Measurements from ENCODE around the gene PAMR1.
"Not testable (repeated sequence)": the region's sequence is repeated elsewhere in the genome, so short reads cannot be mapped to it uniquely, and the experiment has no call there.

Gene PAMR1

GRCh38 chr11:35543481-35543880 is 18.1 kb upstream of the PAMR1 start:
- no peak for DNase-seq

DNA sequence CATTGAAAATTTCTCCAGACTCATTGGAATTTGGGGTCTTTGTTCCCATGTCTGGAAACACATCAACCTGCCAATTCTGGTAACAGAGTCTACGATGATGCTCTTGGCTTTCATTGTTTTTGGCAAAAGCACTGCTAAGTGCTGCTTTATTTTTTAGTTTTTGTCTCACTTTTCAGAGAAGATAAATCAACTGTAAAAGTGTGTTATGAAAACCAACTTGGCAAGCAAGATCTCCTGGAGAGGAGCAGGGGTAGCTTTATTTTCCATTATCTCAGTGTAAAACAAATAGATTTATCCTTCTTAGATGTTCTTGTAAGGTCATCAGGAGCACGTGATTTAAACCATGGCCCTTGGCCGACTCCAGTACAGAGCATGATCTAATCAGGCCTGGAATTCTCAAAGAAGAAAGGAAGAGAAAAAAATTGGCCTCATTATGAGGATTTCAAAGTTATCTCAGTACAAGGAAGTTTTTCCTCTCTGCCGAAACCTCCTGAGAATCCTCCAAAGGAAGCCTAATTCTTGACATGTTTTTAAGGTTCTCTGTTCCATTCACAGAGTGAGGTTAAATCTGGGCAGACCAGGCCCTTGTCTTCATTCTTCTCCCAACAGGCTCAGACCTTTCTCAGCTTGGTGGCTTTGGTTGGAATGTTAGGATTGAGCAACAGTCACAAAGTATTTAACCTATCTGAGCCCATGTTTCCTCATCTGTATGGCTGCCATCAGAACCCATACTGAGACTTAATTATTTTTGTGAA is 16.4 kb upstream of the PAMR1 start:
- no peak for DNase-seq

DNA sequence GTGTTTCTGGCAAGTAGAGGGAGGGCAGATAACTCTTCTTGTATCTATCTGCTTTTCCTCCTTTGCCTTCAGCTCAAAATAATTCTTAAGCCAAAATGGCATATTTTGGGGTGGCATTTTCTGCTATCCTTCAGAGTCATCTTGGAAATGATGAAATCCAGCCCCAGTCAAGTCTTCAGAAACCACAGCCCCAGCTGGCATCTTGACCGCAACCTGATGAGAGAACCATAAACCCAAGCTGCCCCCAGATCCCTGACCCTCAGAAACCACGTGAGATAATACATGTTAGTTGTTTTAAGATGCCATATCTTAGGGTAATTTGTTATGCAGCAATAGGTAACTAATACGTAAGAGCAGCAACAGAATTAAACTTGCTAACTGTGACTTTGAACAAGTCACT is 15.1 kb upstream of the PAMR1 start:
- DNase-seq = no peak

DNA sequence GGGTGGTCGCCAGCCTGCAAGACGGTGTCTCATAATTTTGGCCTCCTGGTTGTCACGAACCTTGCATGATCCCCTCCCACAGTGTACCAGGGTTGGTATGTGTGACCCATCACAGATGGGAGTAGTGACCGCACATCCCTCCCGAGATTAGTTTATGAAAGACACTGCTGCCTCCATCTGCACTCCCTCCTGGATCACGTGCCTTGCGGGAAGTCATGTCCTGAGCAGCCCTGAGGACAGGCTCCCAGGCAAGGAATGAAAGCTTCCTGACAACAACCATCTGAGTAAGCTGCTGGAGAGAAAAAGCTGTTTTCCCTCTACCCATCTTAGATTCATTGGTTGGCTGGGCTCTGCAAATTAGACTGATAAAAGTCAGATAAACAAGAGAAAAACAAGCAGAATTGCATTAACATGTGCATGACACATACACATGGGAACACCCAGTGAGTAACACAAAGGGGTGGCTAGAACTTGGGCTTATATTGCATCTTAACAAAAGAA is 14.4 kb upstream of the PAMR1 start:
- DNase-seq = no peak

DNA sequence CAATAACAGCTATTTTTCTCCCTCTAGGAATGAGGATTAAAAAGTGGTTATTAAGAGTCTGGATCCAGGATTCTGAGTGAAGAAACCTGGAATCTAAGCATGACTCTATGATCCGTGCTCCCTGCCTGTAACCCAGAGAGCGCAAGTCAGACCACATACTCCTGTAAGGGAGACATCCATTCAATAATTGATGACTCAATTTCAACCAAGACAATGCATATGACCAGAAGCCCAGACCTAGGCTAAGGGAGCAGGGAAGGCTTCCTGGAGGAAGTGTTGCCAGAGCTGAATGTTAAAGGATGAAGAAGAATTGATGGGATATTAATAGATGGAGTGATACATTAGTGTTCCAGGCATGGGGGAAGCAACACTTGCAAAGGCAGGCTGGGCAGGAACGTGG is 13.8 kb upstream of the PAMR1 start:
- no peak for DNase-seq

DNA sequence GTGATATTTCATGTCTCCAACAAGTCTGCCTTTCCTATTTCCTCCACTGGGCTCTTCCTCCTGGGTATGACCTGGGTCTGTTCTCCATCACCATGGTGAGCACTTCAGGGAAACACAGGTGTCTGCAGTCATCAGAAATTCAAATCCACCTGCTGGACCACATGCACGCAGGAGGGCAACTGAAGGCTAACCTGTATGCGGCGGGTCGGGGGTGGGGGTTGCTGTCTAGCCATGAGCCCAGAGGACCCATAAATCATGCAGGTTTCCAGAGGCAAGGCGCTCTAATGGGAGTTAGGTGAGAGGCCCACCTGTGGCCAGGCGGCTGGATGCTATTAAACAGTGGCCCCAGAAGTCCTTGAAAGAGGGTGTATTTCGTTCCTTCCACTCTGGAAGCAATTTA is 11.1 kb upstream of the PAMR1 start:
- DNase-seq = peak; percentile 77 to 85

- DNase-seq = no peak
Observed at GRCh38 chr11:35531246-35531645, 5.8 kb upstream of the PAMR1 start.

- no peak for DNase-seq
Observed at GRCh38 chr11:35529971-35530495, 4.6 kb upstream of the PAMR1 start.

- peak in 1 of 2 experiments; percentile 15 for DNase-seq
Observed at GRCh38 chr11:35526370-35526792, 965 bp upstream of the PAMR1 start.

DNA sequence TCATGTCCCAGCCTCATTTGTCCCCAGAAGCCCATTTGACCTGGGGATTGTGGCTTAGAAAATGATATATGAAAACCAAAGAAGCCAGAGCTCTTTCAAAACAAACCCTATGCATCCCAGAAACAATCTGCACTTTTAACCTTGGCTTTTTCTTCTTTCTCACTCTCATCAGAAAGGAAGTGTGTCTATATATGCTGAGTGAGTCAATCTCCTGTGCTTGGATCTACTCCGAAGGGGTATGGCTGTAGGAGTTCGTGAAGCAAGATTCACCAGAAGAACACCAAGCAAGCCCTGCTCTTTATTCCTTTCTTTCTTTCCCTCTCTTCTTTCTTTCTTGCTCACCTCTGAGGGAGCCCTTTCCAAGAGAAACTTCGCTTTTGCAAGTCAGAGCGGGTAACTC is 636 bp downstream of the PAMR1 start:
- no peak for DNase-seq

GRCh38 chr11:35523861-35524260 is 1.6 kb downstream of the PAMR1 start:
- DNase-seq = no peak

DNA sequence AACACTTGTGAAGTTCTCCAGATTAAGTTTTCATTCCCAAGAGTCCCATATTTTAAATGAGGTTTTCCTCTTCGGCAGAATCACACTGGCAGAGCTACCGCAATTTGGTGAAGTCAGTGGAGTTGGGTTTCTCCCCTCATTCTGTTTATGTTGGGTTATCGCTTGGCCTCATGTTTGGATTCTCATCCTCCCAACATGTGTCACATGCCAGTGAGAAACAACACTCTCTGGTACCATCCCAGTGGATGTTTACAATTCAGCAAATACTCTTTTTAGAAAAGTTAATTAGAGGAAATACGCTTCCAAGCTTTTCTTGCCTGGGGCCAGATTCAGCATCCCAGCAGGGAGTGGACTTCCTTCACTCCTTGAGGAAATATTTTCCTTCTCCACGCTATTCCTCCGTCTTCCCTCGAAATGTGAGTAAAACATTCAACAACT is 2.1 kb downstream of the PAMR1 start:
- DNase-seq = no peak

DNA sequence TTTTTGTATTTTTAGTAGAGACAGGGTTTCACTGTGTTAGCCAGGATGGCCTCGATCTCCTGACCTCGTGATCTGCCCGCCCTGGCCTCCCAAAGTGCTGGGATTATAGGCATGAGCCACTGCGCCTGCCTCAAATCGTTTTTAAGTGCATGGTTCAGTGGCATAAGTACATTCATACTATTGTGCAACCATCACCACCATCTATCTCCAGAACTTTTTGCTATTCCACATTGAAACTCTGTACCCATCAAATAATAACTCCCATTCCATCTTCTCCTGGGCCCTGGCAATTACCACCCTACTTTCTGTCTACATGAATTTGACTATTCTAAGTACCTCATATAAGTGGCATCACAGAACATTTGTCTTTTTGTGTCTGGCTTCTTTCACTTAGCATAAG is 3.3 kb downstream of the PAMR1 start:
- DNase-seq = not testable (repeated sequence)

DNA sequence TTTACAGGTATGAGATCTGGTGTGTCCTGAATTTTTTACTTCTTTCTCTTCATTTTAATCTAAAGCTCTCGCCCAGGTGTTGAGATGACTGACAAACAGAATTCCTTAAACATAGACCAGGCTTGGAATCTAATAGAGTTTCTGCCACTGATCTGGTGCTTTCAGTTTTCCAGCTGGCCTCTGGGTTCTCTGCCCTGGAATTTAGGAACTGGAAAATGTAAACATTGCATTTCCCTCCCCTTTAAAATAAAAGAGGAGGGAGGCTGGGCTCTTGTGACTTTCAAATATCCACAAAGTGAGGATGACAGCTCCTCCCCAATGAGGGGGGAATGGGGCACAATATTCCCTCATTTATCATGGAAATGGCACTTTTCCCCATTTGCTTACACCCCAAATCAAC is 5.0 kb downstream of the PAMR1 start:
- DNase-seq = no peak

DNA sequence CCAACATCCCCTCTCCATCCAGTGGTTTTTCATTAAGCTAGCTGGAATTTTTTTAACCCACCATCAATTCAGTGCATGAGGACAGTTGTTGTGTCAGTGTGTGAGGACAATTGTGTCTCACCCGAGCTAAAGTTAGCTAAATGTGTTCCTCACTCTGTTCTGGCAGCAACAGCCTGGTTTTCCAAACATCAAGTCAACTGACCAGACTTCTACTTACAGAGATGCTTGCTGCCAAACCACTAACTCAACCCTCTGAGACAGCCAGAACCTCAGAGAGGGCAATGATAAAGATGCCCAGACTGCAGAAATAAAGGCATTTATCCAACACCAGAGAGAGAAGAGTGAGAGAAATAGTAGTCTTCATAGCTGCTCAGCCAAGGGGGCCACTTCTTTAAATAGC is 6.7 kb downstream of the PAMR1 start:
- no peak for DNase-seq

GRCh38 chr11:35517481-35517880 is 7.9 kb downstream of the PAMR1 start:
- DNase-seq = no peak

DNA sequence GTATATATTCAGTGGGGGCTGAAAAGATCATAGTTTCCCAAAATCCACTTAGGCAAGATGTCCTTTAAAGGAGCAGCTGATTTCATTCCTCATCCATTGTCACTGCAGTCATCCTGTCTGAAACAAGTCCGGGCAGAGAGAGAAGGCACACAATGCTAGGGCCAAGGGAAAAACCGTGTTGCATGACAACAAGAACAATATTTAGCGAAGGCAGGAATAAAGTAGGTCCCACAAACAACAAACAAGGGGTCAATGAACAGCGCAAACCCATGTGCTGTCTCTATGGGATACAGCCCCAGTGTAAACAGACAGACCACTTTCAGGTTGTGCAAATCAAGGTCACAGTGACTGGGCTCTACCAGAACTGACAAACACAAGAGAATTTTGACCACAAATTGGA is 9.0 kb downstream of the PAMR1 start:
- no peak for DNase-seq

DNA sequence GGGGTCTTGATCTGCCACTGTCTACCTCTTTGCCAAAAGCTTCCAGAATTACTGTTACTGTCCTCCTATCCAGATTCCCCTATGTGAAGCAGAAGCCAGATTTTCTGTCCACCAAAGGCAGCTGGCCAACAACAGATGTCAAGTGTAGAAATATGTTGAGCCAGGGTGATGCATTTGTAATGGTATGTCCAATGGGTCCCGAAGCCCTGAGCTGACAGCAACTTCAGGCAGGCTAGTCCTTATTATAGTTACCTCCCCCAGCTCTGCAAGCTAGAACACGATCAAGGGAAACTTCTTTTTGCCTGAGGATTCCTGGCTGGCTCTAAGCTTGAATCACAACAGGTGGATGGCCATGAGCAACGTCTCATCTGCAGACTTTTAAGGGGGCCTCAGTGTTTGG is 10.2 kb downstream of the PAMR1 start:
- no peak for DNase-seq

DNA sequence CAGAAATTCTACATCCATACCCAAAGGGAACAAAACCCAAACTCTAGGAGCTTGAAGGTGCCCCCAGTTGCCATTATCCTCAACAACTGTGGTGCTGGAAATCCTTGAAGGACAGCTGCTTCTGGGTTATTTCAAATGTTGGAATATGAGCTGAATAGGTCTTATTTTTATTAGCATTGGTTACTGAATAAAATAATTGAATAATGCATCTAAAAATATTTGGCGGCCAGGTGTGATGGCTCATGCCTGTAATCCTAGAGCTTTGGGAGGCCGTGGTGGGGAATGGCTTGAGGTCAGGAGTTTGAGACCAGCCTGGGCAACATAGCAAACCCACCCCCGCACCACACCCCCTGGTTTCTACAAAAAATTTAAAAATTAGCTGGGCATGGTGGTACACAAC is 10.9 kb downstream of the PAMR1 start:
- no peak for DNase-seq

GRCh38 chr11:35511666-35512065 is 13.8 kb downstream of the PAMR1 start:
- DNase-seq = no peak

- no peak for DNase-seq
Observed at GRCh38 chr11:35507688-35508087, 17.7 kb downstream of the PAMR1 start.

GRCh38 chr11:35501776-35502175 is 23.6 kb downstream of the PAMR1 start:
- DNase-seq = no peak

- DNase-seq = no peak
Observed at GRCh38 chr11:35500744-35501143, 24.7 kb downstream of the PAMR1 start.

DNA sequence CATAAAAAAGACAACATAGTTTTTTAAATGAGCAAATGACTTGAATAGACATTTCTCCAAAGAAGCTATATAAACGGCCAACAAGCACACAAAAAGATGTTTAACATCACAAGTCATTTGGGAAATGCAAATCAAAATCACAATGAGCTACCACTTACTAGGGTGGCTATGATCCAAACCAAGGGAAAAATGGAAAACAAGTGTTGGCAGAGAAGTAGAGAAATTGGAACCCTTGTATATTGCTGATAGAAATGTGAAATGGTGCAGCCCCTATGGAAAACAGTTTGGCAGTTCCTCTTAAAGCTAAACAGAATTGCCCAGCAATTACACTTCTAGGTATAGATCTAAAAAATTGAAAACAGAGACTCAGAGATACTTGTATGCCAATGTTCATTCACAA is 29.0 kb downstream of the PAMR1 start:
- no peak for DNase-seq

- no peak for DNase-seq
Observed at GRCh38 chr11:35494957-35495490, 30.4 kb downstream of the PAMR1 start.
